GM21423 (cell line): ENCODE results near the gene EIF3L.

Experiments
- ATAC-seq: cut with Tn5 transposase; IDR thresholded peaks from one replicate; pipeline ENCODE4 v1.9.1; 2021; ENCODE audit warnings: mild to moderate bottlenecking, moderate library complexity; ENCODE audit not compliant: unreplicated experiment

EIF3L gene

DNA sequence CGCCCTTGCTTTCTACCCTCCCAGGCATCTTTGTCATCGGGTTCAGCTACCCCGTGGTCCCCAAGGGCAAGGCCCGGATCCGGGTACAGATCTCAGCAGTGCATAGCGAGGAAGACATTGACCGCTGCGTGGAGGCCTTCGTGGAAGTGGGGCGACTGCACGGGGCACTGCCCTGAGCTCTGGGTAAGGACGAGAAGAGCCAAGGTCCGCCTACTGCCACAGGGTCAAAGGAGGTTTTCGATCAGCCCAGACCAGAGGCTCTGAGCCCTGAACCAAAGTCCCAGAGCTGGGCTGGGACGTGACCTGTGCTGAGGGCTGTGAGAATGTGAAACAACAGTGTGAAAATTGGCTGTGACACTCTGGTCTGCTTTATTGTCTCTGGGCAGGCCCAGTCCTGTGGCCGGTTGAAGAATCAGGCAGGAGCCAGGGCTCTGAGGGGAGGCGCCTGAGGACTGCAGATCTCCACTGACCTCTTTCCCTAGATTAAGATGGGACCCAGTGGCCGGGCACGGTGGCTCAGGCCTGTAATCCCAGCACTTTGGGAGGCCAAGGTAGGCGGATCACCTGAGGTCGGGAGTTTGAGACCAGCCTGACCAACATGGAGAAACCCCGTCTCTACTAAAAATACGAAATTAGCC, 32.6 kb upstream of the EIF3L start:
- no peak for ATAC-seq

- no peak for ATAC-seq
Observed at GRCh38 chr22:37817705-37818408, 31.4 kb upstream of the EIF3L start.

DNA sequence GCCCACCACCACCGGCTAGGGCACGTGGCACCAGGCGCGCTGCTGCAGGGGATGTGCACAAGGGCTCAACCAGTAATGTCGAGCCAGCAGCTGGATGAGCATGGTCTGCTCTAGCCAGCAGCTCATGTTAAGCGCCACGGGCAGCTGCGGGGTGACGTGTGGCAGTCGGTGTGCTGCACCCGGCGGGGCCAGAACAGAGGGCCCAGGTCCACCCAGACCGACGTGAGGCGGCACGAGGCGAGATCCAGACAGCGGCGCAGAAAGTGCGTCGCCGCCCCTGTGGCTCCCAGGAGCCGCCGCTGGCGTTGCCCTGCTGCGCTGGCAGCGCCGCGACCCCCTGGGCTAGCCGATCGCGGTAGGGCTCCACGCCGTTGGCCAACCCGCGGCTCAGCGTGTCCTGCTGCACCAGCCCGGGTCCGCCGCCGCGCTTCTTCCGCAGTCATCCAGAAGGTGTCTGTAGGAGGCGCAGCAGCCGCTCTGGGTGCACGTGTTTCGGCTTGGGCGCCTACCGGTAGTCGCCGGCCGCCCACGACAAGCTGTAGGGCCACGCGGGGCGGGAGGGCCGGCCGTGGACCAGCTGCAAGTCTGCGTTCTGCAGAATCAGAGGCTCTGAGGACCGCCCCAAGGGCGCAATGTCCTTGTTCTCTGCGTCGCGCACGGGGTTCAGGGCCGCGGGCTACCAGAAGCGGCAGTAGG, 30.7 kb upstream of the EIF3L start:
- no peak for ATAC-seq

- ATAC-seq = no peak
Observed at GRCh38 chr22:37819105-37819433, 30.1 kb upstream of the EIF3L start.

DNA sequence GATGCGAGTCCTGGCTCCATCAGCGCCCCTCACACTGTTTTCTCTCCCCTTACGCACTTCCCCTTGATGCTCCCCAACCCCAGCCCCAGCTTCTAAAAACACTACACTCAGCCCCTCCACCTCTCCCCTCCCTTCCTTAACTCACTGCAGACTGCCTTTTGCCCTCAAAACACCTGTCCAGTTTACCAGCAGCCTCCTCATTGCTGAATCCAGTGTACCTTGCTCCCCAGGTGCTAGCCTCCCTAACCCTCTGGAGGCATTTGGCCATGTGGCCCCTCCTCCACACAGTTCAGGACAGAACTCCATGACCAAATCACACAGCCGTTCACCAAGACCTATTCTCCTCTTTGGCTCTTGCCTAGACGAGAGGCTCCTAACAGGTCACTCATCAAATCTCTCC, 28.9 kb upstream of the EIF3L start:
- no peak for ATAC-seq

DNA sequence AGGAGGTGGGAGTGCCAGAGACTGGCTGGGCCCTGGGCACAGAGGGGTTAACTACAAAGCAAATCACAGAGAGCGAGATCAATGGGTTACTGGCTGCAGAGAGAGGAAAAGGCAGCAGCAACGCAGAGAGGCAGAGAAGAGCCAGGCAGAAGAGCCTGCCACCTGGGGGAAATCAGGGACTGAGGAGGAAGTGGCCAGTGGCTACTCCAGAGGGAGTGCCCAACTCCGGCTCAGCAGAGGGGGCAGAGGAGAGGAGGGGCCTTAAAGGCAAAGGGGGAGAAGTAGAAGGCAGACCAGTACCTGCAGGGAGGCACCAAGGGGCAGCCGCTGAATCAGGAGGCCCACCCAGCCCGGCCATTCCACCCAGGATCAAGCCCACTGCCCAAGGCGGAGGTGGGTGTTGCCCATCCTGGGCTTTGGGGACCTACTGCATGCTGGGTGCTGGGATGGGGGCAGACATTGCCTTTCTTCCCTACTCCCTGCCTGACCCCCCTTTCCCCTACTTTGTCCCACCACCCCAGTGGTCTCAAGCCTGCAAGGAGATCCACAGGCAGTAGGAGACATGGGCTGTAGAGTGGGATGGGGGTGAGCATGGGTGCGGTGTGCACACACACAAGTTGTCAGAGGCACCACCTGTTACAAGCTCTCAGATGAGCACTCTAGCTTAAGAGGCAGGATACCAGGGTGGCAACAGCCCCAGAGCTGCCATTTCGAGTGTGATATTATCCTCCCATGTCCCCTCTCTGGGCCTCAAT, 27.0 kb upstream of the EIF3L start:
- ATAC-seq = no peak

- no peak for ATAC-seq
Observed at GRCh38 chr22:37823134-37823985, 25.9 kb upstream of the EIF3L start, which contains the start of gene GALR3. Gene GALR3 (plus strand): TSS chr22:37823382. CDS start chr22:37823407, 25 bp downstream.

DNA sequence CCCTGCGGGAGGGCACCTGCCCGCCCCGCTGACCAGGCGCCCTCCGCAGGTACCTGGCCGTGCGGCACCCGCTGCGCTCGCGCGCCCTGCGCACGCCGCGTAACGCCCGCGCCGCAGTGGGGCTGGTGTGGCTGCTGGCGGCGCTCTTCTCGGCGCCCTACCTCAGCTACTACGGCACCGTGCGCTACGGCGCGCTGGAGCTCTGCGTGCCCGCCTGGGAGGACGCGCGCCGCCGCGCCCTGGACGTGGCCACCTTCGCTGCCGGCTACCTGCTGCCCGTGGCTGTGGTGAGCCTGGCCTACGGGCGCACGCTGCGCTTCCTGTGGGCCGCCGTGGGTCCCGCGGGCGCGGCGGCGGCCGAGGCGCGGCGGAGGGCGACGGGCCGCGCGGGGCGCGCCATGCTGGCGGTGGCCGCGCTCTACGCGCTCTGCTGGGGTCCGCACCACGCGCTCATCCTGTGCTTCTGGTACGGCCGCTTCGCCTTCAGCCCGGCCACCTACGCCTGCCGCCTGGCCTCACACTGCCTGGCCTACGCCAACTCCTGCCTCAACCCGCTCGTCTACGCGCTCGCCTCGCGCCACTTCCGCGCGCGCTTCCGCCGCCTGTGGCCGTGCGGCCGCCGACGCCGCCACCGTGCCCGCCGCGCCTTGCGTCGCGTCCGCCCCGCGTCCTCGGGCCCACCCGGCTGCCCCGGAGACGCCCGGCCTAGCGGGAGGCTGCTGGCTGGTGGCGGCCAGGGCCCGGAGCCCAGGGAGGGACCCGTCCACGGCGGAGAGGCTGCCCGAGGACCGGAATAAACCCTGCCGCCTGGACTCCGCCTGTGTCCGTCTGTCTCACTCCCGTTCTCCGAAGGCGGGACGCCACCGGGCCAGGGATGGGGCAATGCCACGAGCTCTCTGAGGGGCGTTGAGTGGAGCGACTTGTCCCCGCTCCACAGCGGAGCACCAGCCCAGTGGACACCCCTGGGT, 24.3 kb upstream of the EIF3L start:
- ATAC-seq = no peak

DNA sequence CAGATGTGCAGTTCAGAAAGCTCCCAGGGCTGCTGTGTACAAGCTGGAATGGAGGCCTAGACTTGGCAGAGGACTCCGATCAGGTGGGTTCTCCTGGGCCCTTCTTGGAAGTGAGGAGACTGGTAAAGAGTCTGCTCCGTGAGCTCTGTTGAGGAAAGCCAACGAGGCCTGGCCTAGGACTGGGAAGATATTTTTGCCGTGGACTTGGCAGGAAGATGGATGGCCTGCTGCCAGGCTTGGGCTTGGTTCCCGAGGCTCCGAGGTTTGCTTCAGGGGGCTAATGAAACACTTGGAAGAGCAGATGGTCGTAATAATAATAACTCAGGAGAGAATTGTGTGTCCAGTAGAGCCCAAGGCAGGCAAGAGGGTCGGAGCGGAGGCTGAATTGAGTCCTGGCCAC, 22.2 kb upstream of the EIF3L start:
- ATAC-seq = no peak

DNA sequence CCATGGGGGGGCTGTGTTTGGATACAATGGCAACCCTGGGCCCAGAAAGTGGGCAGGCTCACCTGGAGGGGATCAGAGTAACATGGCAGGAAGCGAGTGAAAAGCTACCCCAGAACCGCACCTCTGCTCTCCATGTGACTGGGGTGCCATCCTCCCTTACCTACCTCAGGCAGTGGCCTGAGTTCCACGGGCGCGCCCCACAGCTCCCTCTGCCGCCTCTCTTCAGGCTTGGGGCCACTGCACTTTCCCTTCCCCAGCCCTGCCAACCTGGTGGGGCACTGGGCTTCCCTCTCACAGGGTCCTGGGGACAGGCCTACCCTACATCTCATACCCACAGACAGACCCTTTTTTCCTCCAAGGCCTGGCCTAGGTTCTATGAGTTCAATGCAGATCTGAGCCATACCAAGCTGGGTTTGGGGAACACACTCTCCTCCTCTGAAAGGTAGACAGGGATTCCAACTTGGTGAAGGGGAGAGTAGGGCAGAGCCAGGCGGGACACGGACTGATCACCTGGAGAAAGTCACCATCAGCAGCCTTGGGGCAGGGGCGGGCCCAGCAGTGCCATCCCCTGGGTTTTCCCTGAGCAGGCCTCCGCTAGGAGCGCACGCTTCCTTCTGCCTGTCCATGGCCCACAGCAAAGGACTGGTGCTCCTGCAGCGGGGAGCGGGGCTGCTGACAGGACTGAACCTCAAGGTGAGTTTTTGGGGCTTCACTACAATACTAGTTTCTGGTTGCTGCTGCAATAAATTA, 19.0 kb upstream of the EIF3L start:
- no peak for ATAC-seq

GRCh38 chr22:37831472-37831871, 17.7 kb upstream of the EIF3L start:
- no peak for ATAC-seq

DNA sequence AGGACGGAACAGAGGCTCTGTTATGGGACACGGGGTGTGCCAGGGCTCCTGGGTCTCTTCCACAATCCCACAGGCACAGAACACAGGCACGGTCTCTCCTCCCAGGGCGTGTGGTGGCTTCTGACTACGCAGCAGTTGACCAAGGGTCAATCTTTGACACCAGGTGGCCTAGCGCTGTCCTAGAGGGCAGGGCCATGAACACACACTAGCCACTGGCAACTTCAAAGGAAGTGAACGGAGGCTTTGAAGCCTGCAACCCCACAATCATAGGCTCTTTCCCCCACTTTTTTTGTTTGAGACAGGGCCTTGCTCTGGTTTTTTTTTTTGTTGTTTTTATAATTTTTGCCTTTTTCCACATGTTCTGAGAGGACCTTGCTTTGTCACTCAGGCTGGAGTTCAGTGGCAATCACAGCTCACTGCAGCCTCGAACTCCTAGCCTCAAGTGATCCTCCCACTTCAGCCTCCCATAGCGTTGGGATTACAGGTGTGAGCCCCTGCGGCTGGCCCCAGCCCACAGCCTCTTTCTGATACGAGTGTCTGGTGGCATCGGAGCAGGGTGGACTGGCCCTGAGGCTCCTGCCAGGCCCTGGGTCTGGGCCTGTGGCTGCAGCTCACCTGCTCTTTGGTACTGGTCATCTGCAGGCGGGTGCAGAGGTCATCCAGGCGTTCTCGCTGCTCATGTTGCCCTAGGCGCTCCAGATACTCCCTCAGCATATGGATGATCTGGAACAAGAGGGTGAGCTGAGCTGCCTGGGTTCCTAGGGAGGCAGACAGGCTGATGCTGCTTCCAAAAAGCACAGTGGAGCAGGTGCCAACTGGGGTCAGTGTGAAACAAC, 17.0 kb upstream of the EIF3L start:
- ATAC-seq = no peak

DNA sequence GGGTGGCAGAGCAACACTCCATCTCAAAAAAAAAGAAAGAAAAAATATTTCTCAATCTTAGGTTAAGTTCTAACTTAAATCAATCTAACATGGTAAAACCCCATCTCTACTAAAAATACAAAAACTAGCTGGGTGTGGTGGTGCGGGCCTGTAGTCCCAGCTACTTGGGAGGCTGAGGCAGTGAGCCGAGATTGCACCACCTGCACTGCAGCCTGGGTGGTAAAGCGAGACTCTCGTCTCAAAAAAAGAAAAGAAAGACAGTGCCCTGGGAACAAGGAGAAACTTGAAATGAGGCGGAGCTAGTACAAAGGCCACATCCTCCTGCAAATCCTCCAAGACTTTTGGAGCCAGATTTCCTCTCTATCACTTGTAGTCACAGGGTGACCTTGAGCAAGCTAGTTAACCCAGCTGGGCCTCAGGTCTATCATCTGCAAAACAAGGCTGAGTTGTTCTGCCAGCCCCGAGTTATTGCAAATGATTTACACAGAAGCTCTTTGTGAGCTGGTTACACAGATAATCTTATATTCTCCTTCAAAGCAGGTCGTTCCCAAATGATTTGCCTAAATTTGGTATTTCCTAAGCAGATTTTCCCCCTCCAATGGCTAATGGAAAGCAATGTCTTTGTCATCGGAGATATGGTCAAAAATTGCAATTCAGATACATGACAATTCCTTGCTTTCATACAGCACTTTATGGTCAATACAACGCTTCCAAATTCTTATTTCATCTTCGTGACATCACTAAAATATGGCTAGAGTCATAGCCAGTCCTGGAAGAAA, 7.0 kb upstream of the EIF3L start:
- ATAC-seq = no peak

DNA sequence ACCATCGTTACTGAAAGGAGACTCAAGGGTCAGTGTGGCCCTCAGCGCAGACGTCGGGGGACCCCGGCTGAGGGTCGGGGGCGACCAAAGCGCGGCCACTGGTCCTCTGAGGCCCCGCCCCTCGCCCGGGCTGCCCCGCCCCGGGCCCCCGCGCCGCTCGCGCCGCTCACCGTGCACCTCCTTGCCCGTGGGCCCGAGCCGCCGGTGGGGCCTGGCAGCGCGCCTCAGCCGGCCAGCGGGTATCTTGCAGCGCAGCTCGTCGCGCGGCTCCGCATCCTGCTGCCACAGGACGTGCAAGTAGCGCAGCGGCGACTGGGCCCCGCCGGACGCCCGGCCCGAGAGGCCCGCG, 5.5 kb upstream of the EIF3L start:
- ATAC-seq = peak; percentile 34

GRCh38 chr22:37844904-37845329, 4.3 kb upstream of the EIF3L start:
- no peak for ATAC-seq

GRCh38 chr22:37846433-37846832, 2.8 kb upstream of the EIF3L start:
- ATAC-seq = no peak

DNA sequence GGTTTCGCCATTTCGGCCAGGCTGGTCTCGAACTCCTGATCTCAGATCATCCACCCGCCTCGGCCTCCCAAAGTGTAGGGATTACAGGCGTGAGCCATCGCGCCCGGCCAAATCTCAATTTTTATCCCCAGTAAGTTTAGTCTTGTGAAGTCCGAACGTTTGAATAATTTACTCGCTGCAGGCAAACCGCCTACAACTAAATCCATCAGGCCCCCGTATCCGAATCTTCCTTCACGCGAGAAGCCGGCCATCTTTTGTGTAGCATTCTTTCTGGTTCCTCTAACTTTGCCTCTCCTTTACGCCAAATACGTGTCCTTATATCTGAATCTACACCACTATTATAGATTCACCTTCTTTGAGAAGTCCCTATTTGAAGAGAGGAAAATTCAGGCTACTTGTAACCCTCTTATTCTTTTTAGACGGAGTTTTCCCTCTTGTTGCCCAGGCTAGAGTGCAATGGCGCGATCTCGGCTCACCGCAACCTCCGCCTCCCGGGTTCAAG, 581 bp upstream of the EIF3L start:
- ATAC-seq = no peak
